Measurements from ENCODE around the gene KIF11. TPM values are rescaled to one million over a fixed set of nuclear protein-coding genes. Genes with fewer than 3 reads are reported as not detected.

KIF11 gene
- polyA plus RNA-seq, 3 donors = 0.07 to 0.55 (median 0.40) TPM

DNA sequence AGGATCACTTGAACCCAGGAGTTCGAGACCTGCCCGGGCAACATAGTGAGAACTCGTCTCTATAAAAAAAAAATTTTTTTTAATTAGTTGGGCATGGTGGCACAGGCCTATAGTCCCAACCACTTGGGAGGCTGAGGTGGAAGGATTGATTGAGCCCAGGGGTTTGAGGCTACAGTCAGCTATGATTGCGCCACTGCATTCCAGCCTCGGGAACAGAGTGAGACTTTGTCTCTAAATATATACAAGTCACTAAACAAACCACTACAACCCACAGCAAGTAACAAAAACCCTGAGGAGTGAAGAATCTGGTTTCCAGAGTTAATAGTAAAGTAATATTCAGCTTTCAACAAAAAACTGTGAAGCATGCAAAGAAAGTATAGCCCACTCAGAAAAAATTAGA lies 64.1 kb downstream of the KIF11 start:
- Histone ChIP-seq H3K9me3 (replicated peaks in 1 of 2; ENCODE audit: control insufficient read depth in 1 of 2, insufficient read depth in 1 of 2, low read length in 2 of 2) (peaks cover 0 to 3% of the 10 kb centered on the region in 2 donors), H4K20me1 (ENCODE audit: insufficient read depth, low read length) (no peaks in the 10 kb centered on the region), H3K79me2 (ENCODE audit: insufficient read depth, low read length) (no peaks in the 10 kb centered on the region), H3K4me2 (replicated peaks; ENCODE audit: extremely low read depth, low read length, poor library complexity, severe bottlenecking) (no peak overlapping the region), H3K9ac (ENCODE audit: insufficient read depth, low read length, poor library complexity, severe bottlenecking) (no peak overlapping the region), H3K4me3 (replicated peaks in 1 of 3; ENCODE audit: low read depth in 2 of 3, low read length in 3 of 3) (no peak overlapping the region), H3K27me3 (ENCODE audit: control insufficient read depth in 2 of 2, insufficient read depth in 2 of 2, low read length in 2 of 2) (no peaks in the 10 kb centered on the region), H3K4me1 (ENCODE audit: control insufficient read depth in 1 of 2, insufficient read depth in 2 of 2, low read length in 2 of 2) (no peaks in the 10 kb centered on the region), H3K36me3 (replicated peaks in 1 of 2; ENCODE audit: control insufficient read depth in 1 of 2, insufficient read depth in 2 of 2, low read length in 2 of 2) (peaks cover 9 to 26% of the 10 kb centered on the region in 2 donors), H3K27ac (ENCODE audit: low read depth in 1 of 2, low read length in 2 of 2) (no peak overlapping the region), H2AFZ (ENCODE audit: insufficient read depth, low read depth, low read length, poor library complexity, severe bottlenecking) (no peak overlapping the region)
- Mint-ChIP-seq H3K27me3 (ENCODE audit: low read depth in 3 of 3) (peaks cover 0 to 3% (median 0%) of the 10 kb centered on the region in 3 donors), H3K36me3 (peaks cover 23 to 25% of the 10 kb centered on the region in 2 donors), H3K4me1 (peaks cover 5% of the 10 kb centered on the region), H3K9me3 (peaks cover 0 to 11% (median 9%) of the 10 kb centered on the region in 7 donors), H3K27ac (no peak overlapping the region), H3K4me3 (no peak overlapping the region)
- 90% methylated on average over 3 of the region's 5 CpGs for WGBS (ENCODE audit: insufficient coverage)
- intact Hi-C loops (cut with micrococcal nuclease) = no loop called here
- DNase-seq = no peak
- TF ChIP-seq, protein P1, sequence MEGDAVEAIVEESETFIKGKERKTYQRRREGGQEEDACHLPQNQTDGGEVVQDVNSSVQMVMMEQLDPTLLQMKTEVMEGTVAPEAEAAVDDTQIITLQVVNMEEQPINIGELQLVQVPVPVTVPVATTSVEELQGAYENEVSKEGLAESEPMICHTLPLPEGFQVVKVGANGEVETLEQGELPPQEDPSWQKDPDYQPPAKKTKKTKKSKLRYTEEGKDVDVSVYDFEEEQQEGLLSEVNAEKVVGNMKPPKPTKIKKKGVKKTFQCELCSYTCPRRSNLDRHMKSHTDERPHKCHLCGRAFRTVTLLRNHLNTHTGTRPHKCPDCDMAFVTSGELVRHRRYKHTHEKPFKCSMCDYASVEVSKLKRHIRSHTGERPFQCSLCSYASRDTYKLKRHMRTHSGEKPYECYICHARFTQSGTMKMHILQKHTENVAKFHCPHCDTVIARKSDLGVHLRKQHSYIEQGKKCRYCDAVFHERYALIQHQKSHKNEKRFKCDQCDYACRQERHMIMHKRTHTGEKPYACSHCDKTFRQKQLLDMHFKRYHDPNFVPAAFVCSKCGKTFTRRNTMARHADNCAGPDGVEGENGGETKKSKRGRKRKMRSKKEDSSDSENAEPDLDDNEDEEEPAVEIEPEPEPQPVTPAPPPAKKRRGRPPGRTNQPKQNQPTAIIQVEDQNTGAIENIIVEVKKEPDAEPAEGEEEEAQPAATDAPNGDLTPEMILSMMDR (IDR thresholded peaks at IDR 0.05) = no peak

DNA sequence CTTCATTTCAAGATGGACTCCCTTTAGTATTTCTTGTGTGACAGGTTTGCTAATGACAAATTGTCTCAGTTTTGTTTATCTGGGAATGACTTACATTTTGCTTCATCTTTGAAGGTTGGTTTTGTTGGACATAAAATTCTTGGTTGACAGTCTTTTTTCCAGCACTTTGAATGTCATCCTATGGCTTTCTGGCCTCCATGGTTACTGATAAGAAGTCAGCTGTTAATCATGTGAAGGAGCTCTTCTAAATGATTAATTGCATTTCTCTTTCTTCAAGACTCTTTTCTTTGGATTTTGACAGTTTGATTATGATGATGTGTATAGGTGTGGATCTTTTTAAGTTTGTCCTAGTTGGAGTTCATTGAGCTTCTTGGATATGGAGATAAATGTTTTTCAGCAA lies 69.9 kb downstream of the KIF11 start:
- H4K20me1 ChIP-seq (ENCODE audit: insufficient read depth, low read length) = no peaks in the 10 kb centered on the region
- no peaks in the 10 kb centered on the region for H3K79me2 ChIP-seq (ENCODE audit: insufficient read depth, low read length)
- no peaks in the 10 kb centered on the region for H3K27me3 ChIP-seq (ENCODE audit: control insufficient read depth in 2 of 2, insufficient read depth in 2 of 2, low read length in 2 of 2)
- H3K27ac Mint-ChIP-seq = no peak overlapping the region
- no peaks in the 10 kb centered on the region for H3K36me3 ChIP-seq (replicated peaks in 1 of 2; ENCODE audit: control insufficient read depth in 1 of 2, insufficient read depth in 2 of 2, low read length in 2 of 2)
- no peak overlapping the region for H3K4me3 Mint-ChIP-seq
- no peak overlapping the region for H3K4me2 ChIP-seq (replicated peaks; ENCODE audit: extremely low read depth, low read length, poor library complexity, severe bottlenecking)
- no peaks in the 10 kb centered on the region for H3K4me1 ChIP-seq (ENCODE audit: control insufficient read depth in 1 of 2, insufficient read depth in 2 of 2, low read length in 2 of 2)
- no peak overlapping the region for H3K4me3 ChIP-seq (replicated peaks in 1 of 3; ENCODE audit: low read depth in 2 of 3, low read length in 3 of 3)
- TF ChIP-seq, protein P1 (IDR thresholded peaks at IDR 0.05) = no peak
- no peak overlapping the region for H3K27ac ChIP-seq (ENCODE audit: low read depth in 1 of 2, low read length in 2 of 2)
- peaks cover 16 to 18% of the 10 kb centered on the region in 2 donors for H3K9me3 ChIP-seq (replicated peaks in 1 of 2; ENCODE audit: control insufficient read depth in 1 of 2, insufficient read depth in 1 of 2, low read length in 2 of 2)
- intact Hi-C loops (cut with micrococcal nuclease) = no loop called here
- H3K4me1 Mint-ChIP-seq = peaks cover 3% of the 10 kb centered on the region
- no peak overlapping the region for H3K9ac ChIP-seq (ENCODE audit: insufficient read depth, low read length, poor library complexity, severe bottlenecking)
- peaks cover 18 to 47% (median 37%) of the 10 kb centered on the region in 7 donors for H3K9me3 Mint-ChIP-seq
- no peak for DNase-seq
- no peak overlapping the region for H2AFZ ChIP-seq (ENCODE audit: insufficient read depth, low read depth, low read length, poor library complexity, severe bottlenecking)
- peaks cover 0 to 3% (median 0%) of the 10 kb centered on the region in 3 donors for H3K27me3 Mint-ChIP-seq (ENCODE audit: low read depth in 3 of 3)
- peaks cover 0 to 5% of the 10 kb centered on the region in 2 donors for H3K36me3 Mint-ChIP-seq
